Stimulated activated CD8-positive, alpha-beta memory T cell treated with anti-CD3 and anti-CD28 coated beads, Interleukin-15, amount 100 ng/mL, for 48 hours (primary cell): ENCODE data around the gene MCFD2.

ENCODE experiments used
- DNase-seq, 2 donors: peaks; one replicate each; pipeline ENCODE4 v3.0.0-alpha.2; 2020; ENCODE audit warnings: low read depth in 2 of 2

Gene MCFD2

GRCh38 chr2:46873604-46874068, 42.0 kb downstream of the MCFD2 start:
- DNase-seq, result peak; percentile 30 to 42

GRCh38 chr2:46872902-46873603, 42.6 kb downstream of the MCFD2 start:
- DNase-seq, result no peak

DNA sequence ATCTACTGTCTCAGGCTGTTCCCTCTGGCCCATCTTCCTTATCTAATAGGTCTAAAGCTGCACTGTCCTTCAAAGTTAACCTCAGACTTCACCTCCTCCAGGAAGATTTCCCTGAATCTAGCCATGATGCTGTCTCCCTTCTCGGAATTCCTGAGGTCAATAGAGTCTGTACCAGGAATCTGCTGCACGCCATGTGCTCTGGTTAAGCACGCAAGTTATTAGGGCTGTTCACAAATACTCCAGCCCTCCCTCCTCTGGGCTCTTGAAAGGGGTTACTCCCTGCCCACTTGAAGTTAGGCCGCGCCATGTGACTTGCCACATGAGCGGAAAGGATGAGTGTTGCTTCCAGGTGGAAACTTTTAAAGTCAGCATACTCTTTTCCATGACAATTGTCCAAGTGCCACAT, 43.6 kb downstream of the MCFD2 start:
- no peak for DNase-seq

- no peak for DNase-seq
These were observed 45.4 kb downstream of the MCFD2 start for GRCh38 chr2:46870051-46870839.

- DNase-seq, result no peak
These were observed 46.0 kb downstream of the MCFD2 start for GRCh38 chr2:46869621-46870020.

DNA sequence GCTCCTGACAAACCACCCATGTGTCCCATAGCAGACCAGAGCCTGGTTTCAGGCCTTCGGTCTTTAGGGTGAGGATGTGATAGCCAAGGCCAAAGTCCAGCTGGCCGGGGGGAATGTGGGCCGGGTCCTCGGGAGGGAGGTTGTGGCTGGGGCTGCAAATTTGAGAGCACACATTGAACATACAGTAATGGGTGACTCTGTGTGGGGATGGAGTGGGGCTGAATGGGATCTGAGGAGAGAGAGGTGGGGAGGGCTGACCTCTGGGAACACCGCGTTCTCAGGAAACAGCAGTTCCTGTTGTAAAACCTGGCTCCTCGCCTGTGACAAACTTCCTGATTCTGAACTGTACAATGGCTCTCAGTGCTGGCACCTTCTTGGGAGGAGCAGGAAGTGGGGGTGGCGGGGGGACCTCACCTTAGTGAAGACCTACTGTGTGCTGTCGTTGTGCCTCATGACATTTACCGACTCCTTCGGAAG, 48.8 kb downstream of the MCFD2 start:
- DNase-seq, result no peak

- DNase-seq, result no peak
These were observed 50.2 kb downstream of the MCFD2 start for GRCh38 chr2:46865181-46865970.

DNA sequence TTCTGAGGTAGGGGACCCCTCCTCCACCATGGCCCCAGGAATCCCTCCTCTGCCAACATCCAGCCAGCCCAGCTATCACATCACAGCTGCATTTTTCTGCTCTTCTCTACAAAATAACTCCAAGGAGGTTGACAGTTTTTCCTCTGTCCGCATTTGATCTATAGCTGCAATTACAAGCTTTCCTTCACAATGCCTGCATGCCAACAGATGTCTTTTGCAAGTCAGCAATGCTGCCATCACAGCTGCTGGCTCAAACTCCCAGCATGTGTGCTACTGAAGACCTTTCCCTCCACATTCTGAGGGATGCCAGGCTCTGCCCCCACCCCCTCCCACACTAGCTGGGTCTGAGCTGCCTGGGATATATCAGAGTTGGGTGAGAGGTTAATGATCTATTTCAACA, 51.7 kb downstream of the MCFD2 start:
- DNase-seq, result no peak

- DNase-seq, result no peak
These were observed 53.1 kb downstream of the MCFD2 start for GRCh38 chr2:46862514-46862913.

GRCh38 chr2:46861916-46862315, 53.7 kb downstream of the MCFD2 start:
- DNase-seq, result no peak

DNA sequence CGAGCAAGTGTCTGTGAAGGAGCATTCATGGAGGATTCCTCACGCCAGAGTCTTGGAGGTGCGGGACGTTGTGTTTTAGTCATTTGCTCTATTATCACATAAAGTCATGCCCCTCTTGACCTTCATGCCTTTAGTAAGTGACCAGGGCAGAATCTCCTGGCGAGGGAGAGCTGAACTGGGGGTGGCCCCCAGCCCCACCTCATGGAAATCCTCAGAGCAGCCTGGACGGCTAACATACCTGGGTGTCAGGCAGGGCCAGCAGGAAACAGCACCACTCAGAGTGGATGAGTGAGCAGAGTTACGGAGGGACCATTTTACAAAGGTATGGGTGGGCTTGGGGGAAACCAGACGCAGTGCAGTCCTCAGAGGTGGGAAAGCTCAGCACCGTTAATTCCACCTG, 56.1 kb downstream of the MCFD2 start:
- DNase-seq, result no peak

- DNase-seq, result no peak
These were observed 56.9 kb downstream of the MCFD2 start for GRCh38 chr2:46858702-46859090.

DNA sequence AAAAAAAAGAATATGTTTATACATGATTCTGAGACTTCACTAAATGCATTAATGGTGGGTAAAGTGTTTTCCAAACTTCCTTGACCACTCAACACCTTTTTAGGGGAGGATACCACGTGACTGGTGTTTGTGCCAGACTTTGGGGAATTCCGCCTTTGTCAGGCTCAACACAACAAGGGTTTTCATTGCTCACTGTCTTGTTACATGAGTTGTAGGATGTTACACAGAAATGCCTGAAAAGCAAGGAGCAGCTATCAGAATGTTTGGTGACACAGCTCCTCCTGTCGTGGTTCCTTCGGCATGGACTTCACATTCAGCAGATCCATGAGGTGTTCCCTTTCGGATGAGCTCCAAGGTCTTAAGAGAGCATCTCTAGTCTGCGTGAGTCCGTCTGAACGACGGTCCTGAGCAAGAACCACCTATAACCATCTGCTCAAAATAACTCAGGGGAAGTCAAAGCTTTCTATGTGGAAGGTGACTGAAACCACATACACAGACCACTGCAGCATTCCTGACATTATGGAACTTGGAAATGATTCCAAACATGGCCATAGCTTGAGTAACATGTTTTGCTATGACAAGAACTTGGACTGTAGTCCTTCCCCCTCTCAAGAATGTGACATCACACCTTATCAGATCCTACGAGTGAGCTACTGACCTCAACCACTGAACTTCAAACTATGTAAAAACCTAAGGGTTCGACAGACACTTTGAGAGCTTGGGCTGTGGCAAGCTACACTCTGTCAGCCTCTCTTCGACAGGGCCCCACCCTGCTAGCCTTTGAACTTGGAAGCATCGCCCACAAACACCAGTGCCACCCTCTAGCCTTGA, 57.5 kb downstream of the MCFD2 start:
- DNase-seq, result no peak

DNA sequence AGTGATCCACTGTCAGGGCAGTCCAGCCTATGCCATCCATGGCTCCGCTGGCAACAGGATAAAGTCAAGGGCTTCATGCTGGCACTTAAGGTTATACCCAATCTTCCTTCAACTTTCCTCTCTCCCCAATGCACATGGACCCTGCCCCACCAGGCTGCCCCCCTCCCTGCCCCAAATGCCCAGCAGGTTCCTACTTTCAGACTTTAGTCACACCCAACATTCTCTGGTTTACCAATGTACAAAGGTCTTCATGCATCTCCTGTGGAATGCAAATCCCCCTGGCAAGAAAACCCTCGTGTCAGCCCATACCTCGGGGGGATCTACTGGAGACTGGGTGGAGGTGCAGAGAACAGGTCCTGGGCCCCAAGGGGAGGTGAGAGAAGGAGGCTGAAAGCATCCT, 59.3 kb downstream of the MCFD2 start:
- DNase-seq, result no peak

DNA sequence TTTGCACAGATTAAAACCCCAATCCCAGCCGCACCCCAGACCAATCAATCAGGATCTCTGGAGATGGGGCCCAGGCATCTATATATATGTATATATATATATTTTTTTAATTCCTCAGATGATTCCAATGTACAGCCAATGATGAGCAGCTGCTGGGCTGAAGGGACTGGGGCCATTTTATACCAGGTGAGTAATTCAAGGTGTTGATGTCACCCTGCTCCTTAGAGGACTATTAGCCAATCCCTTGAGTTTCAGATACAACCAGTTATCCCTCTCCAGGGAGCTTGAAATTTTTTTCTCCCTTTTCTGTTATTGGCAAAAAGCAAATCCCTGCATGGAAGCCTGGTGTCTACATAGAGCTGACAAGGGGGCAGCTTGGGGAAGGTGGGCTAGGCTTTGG, 59.8 kb downstream of the MCFD2 start:
- no peak for DNase-seq

DNA sequence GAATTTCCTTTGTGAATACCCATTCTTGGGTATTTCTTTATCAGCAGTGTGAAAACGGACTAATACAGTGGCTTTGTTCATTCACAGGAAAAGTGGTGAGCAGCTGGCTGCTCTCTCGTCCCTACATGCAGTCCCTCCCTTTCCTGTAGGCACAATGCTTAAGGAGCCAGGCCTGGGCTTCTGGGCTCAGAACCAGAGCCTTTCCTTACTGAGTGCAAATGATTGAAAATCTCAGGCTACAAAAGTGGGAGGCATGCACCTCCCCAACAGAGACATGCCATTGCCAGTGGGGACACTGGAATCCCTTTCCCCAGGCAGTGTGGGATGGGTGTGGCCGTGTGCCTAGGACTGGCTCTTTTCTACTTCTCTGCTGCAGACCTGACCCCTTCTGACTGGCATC, 61.3 kb downstream of the MCFD2 start:
- no peak for DNase-seq

DNA sequence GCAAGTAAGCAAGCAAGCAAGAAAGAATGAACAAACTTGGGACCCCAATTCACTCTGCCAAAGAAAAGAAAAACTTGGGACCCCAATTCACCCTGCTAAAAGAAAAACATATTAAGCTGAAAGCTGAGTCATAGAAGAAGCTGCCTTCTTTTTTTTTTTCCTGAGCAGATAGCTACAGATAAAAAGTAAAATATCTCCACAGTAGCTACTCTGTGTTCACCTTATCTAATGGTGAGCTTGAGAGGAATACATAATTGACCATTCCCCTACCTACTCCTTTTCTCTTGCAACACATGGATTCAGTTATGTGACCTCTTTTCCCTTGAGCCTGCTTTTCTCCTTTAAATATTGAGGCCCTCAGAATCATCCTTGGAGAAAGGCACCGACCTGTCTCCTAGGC, 63.0 kb downstream of the MCFD2 start:
- DNase-seq, result no peak

DNA sequence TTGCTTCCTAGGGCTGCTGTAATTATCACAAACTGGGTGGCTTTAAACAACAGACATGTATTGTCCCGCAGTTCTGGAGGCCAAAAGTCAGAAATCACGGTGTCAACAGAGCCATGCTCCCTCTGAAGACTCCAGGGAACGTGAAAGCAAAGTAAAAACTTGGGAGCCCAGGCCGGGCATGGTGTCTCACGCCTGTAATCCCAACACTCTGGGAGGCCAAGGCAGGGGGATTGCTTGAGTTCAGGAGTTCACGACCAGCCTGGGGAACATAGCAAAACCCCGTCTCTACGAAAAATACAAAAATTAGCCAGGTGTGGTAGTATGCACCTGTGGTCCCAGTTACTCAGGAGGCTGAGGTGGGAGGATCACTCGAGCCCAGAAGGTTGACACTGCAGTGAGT, 63.5 kb downstream of the MCFD2 start:
- DNase-seq, result no peak
